HCT116 (cell line): ENCODE data around the gene CIC. TPM values are rescaled to one million over a fixed set of nuclear protein-coding genes. Genes with fewer than 3 reads are reported as not detected.

Experiments
- ATAC-seq: fragments of 200-7000 bp; cut with Tn5 transposase; 2 replicates; pipeline ENCODE4 v1.9.1; 2020; ENCODE audit warnings: mild to moderate bottlenecking, moderate library complexity
- BruUV-seq: library from RNA; stranded (reverse); fragments of 400-500 nt; replicated peaks from 2 replicates; lab custom pipeline; 2021; lab: Mats Ljungman, UMichigan
- CTCF ChIA-PET: fragments of 300-600 bp; sonication (Branson Sonifier 250); formaldehyde crosslinking; loops from one replicate; lab custom pipeline; 2021; ENCODE audit warnings: antibody characterized with exemption; lab: Charles Lee
- POLR2A ChIA-PET: fragments of 300-600, 350-600 bp; sonication (Branson Sonifier 250); formaldehyde crosslinking; loops from one replicate; lab custom pipeline; 2021; ENCODE audit warnings: antibody characterized with exemption; lab: Charles Lee
- RAD21 ChIA-PET, 2 experiments: fragments of 300-600 bp; sonication (Branson Sonifier 250); formaldehyde crosslinking; loops; one replicate each; lab custom pipeline; 2023; ENCODE audit warnings: low total read pairs in 2 of 2; ENCODE audit not compliant: uncharacterized antibody in 2 of 2, unreplicated experiment in 2 of 2, low non-redundant PET in 1 of 2; lab: Charles Lee
- DNase-seq: peaks from one replicate; pipeline ENCODE4 v3.0.0-alpha.2; 2010; ENCODE audit warnings: low read depth, low spot score
- H2AFZ ChIP-seq: fragments of 200-600 bp; shearing (Covaris generic), sonication (generic); 2 replicates; pipeline ENCODE4 v1.6.1; 2017; ENCODE audit warnings: low read depth, mixed run types, mixed read lengths, antibody characterized with exemption, low read length; ENCODE audit not compliant: poor library complexity, severe bottlenecking
- H3K27ac ChIP-seq: 2 replicates; pipeline ENCODE4 v1.5.1; 2012; ENCODE audit warnings: low read depth, low read length
- H3K27me3 ChIP-seq: fragments of 200-600 bp; sonication (generic); 2 replicates; pipeline ENCODE4 v1.6.1; 2016; ENCODE audit warnings: mixed run types, low read length, mixed read lengths; ENCODE audit not compliant: insufficient read depth
- H3K36me3 ChIP-seq, 2 experiments: fragments of 200-500 bp in 1 of 2; fragments of 200-600 bp in 1 of 2; sonication (Bioruptor generic) in 1 of 2; sonication (generic) in 1 of 2; 2 replicates each; pipeline versions ENCODE4 v1.5.1 to v1.6.1; 2014 to 2016; ENCODE audit warnings: low read length in 2 of 2, inconsistent platforms in 1 of 2, mixed read lengths in 1 of 2, mixed run types in 1 of 2; ENCODE audit not compliant: insufficient read depth in 2 of 2, control insufficient read depth in 1 of 2
- H3K4me1 ChIP-seq, 2 experiments: fragments of 200-600 bp in 1 of 2; sonication (generic) in 1 of 2; 2 replicates each; pipeline versions ENCODE4 v1.5.1 to v1.6.1; 2012 to 2017; ENCODE audit warnings: low read length in 2 of 2, inconsistent platforms in 1 of 2, mild to moderate bottlenecking in 1 of 2, mixed read lengths in 1 of 2, mixed run types in 1 of 2, moderate library complexity in 1 of 2; ENCODE audit not compliant: insufficient read depth in 2 of 2, control insufficient read depth in 1 of 2
- H3K4me2 ChIP-seq: fragments of 200-600 bp; sonication (generic); 2 replicates; pipeline ENCODE4 v1.6.1; 2017; ENCODE audit warnings: mixed run types, low read length, mixed read lengths
- H3K4me3 ChIP-seq, 2 experiments: fragments of 200-600 bp in 1 of 2; sonication (generic) in 1 of 2; replicated peaks in 1 of 2; 2 replicates each; pipeline ENCODE4 v1.5.1; 2011 to 2016; ENCODE audit warnings: low read length in 2 of 2, control low read depth in 1 of 2, low read depth in 1 of 2, mild to moderate bottlenecking in 1 of 2, mixed read lengths in 1 of 2, mixed run types in 1 of 2
- H3K79me2 ChIP-seq: fragments of 200-600 bp; sonication (generic); 2 replicates; pipeline ENCODE4 v1.6.1; 2017; ENCODE audit warnings: mild to moderate bottlenecking, mixed run types, low read length, moderate library complexity, mixed read lengths; ENCODE audit not compliant: insufficient read depth
- H3K9ac ChIP-seq: fragments of 200-600 bp; sonication (generic); 2 replicates; pipeline ENCODE4 v1.6.1; 2016; ENCODE audit warnings: low read length, mixed read lengths
- H3K9me2 ChIP-seq: fragments of 200-600 bp; sonication (generic), shearing (Covaris generic); 2 replicates; pipeline ENCODE4 v1.6.1; 2017; ENCODE audit warnings: mixed run types, mild to moderate bottlenecking, moderate library complexity; ENCODE audit not compliant: insufficient read depth
- H3K9me3 ChIP-seq, 2 experiments: fragments of 200-500 bp in 1 of 2; fragments of 200-600 bp in 1 of 2; sonication (Bioruptor generic) in 1 of 2; sonication (generic) in 1 of 2; 2 replicates each; pipeline ENCODE4 v1.6.1; 2014 to 2017; ENCODE audit warnings: low read length in 2 of 2, mixed read lengths in 2 of 2, inconsistent platforms in 1 of 2, low read depth in 1 of 2, mild to moderate bottlenecking in 1 of 2, mixed run types in 1 of 2, moderate library complexity in 1 of 2; ENCODE audit not compliant: control insufficient read depth in 1 of 2, insufficient read depth in 1 of 2
- H4K20me1 ChIP-seq: fragments of 200-600 bp; sonication (generic), shearing (Covaris generic); 2 replicates; pipeline ENCODE4 v1.6.1; 2017; ENCODE audit warnings: mixed run types, mild to moderate bottlenecking, moderate library complexity; ENCODE audit not compliant: insufficient read depth
- CBX3 ChIP-seq: IDR thresholded peaks from 2 replicates; pipeline ENCODE4 v1.6.1; 2012; ENCODE audit warnings: low read depth
- EGR1 ChIP-seq: IDR thresholded peaks from 2 replicates; pipeline ENCODE4 v1.6.1; 2012; ENCODE audit warnings: low read depth
- ELF1 ChIP-seq: IDR thresholded peaks from 2 replicates; pipeline ENCODE4 v1.6.1; 2012; ENCODE audit warnings: low read depth, borderline replicate concordance
- EZH2 ChIP-seq: fragments of 200-600 bp; sonication (generic); IDR thresholded peaks from 2 replicates; pipeline ENCODE4 v1.6.1; 2017; ENCODE audit warnings: antibody characterized with exemption, mixed run types
- EZH2phosphoT487 ChIP-seq: fragments of 200-600 bp; IDR thresholded peaks from 2 replicates; pipeline ENCODE4 v1.6.1; 2018; ENCODE audit warnings: antibody characterized with exemption, borderline replicate concordance
- POLR2A ChIP-seq: IDR thresholded peaks from 2 replicates; pipeline ENCODE4 v1.7.0; 2011; ENCODE audit warnings: borderline replicate concordance; ENCODE audit not compliant: insufficient read depth, insufficient read length; ENCODE audit errors: extremely low read depth
- POLR2AphosphoS5 ChIP-seq: IDR thresholded peaks from 2 replicates; pipeline ENCODE4 v1.6.1; 2011; ENCODE audit warnings: mild to moderate bottlenecking, low read depth, low read length, moderate library complexity
- RAD21 ChIP-seq: IDR thresholded peaks from 2 replicates; pipeline ENCODE4 v1.6.1; 2012; ENCODE audit warnings: low read depth, mild to moderate bottlenecking
- SP1 ChIP-seq: IDR thresholded peaks from 2 replicates; pipeline ENCODE4 v1.6.1; 2012; ENCODE audit warnings: low read depth
- ZNF274 ChIP-seq: fragments of 200-500 bp; sonication (Bioruptor generic); IDR thresholded peaks from 2 replicates; pipeline ENCODE4 v1.6.1; 2014; ENCODE audit warnings: mild to moderate bottlenecking, low read depth, low read length, inconsistent platforms
- intact Hi-C: fragments of 100-400 bp; cut with micrococcal nuclease; formaldehyde crosslinking; loops from 2 replicates; pipeline ENCODE4 v1.10.0; 2022
- total RNA-seq: library from RNA; stranded (reverse); gene quantifications from one replicate; pipeline ENCODE4 v1.2.1, GENCODE V29; 2021; ENCODE audit not compliant: unreplicated experiment
- TF ChIP-seq, protein P1 (sequence below): IDR thresholded peaks from 2 replicates; pipeline ENCODE4 v1.6.1; 2012; ENCODE audit warnings: low read depth
- TF ChIP-seq, protein P2 (sequence below): IDR thresholded peaks from 2 replicates; pipeline ENCODE4 v1.6.1; 2012
- TF ChIP-seq, protein P3 (sequence below): IDR thresholded peaks from 2 replicates; pipeline ENCODE4 v1.6.1; 2012

CIC gene
- total RNA-seq, 1 experiment from 2014 or later = 52.0 TPM

DNA sequence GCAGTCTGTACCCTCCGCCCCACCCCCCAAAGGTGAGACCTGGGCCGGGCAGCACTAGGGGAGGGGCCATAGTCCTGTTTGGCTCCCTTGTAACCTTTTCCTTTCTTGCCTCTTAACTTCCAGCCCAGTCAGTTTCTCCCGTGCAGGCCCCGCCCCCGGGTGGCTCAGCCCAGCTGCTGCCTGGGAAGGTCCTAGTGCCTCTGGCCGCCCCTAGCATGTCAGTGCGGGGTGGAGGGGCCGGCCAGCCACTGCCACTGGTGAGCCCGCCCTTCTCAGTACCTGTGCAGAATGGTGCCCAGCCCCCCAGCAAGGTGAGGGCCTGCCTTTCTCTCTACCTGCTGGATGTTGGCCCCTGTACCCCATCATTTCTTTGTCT lies 22.4 kb downstream of the CIC start:
- peak overlapping the region; percentile 35; the same call in 1 of the 2 replicates for H3K27ac ChIP-seq
- H3K9me2 ChIP-seq = no peaks in the 10 kb centered on the region
- no peaks in the 10 kb centered on the region for H4K20me1 ChIP-seq
- BruUV-seq = no TSS peak
- intact Hi-C loops = no loop called here
- no peaks in the 10 kb centered on the region for H3K27me3 ChIP-seq
- H2AFZ ChIP-seq = no peak overlapping the region
- no peak overlapping the region; the same call in 1 of the 2 replicates for H3K4me2 ChIP-seq
- no peak overlapping the region for H3K4me3 ChIP-seq
- peak; percentile 25 for ATAC-seq
- TF ChIP-seq POLR2A (no peak), CBX3 (no peak), EZH2 (no peak), ELF1 (no peak), EZH2phosphoT487 (no peak), ZNF274 (no peak), POLR2AphosphoS5 (no peak), RAD21 (no peak), EGR1 (no peak), SP1 (no peak)
- TF ChIP-seq, protein P1, sequence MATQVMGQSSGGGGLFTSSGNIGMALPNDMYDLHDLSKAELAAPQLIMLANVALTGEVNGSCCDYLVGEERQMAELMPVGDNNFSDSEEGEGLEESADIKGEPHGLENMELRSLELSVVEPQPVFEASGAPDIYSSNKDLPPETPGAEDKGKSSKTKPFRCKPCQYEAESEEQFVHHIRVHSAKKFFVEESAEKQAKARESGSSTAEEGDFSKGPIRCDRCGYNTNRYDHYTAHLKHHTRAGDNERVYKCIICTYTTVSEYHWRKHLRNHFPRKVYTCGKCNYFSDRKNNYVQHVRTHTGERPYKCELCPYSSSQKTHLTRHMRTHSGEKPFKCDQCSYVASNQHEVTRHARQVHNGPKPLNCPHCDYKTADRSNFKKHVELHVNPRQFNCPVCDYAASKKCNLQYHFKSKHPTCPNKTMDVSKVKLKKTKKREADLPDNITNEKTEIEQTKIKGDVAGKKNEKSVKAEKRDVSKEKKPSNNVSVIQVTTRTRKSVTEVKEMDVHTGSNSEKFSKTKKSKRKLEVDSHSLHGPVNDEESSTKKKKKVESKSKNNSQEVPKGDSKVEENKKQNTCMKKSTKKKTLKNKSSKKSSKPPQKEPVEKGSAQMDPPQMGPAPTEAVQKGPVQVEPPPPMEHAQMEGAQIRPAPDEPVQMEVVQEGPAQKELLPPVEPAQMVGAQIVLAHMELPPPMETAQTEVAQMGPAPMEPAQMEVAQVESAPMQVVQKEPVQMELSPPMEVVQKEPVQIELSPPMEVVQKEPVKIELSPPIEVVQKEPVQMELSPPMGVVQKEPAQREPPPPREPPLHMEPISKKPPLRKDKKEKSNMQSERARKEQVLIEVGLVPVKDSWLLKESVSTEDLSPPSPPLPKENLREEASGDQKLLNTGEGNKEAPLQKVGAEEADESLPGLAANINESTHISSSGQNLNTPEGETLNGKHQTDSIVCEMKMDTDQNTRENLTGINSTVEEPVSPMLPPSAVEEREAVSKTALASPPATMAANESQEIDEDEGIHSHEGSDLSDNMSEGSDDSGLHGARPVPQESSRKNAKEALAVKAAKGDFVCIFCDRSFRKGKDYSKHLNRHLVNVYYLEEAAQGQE = no peak
- TF ChIP-seq, protein P2, sequence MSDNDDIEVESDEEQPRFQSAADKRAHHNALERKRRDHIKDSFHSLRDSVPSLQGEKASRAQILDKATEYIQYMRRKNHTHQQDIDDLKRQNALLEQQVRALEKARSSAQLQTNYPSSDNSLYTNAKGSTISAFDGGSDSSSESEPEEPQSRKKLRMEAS = no peak
- TF ChIP-seq, protein P3, sequence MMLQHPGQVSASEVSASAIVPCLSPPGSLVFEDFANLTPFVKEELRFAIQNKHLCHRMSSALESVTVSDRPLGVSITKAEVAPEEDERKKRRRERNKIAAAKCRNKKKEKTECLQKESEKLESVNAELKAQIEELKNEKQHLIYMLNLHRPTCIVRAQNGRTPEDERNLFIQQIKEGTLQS = no peak
- DNase-seq = no peak
- H3K9ac ChIP-seq = no peak overlapping the region
- ChIA-PET RAD21 (no interaction called here), CTCF (interaction anchor here (4.2 kb wide), 1 partner anchor 46 kb away, joined by 17 read pairs; no protein-coding TSS in a partner anchor), POLR2A (no interaction called here)
- peaks cover 9 to 26% of the 10 kb centered on the region in 2 experiments; a peak in 3 of 4 replicates for H3K4me1 ChIP-seq
- H3K79me2 ChIP-seq = peaks cover under 1% of the 10 kb centered on the region; the same call in 1 of the 2 replicates
- no peaks in the 10 kb centered on the region for H3K9me3 ChIP-seq
- peaks cover 18 to 21% of the 10 kb centered on the region in 2 experiments for H3K36me3 ChIP-seq
